Body of pancreas (tissue), 4 donors: ENCODE data around the gene SYNJ2. TPM values are rescaled to one million over a fixed set of nuclear protein-coding genes. Genes with fewer than 3 reads are reported as not detected.
A peak's percentile ranks its signal among the peaks of the same experiment; 100 is the strongest.

ENCODE experiments used
- ATAC-seq: fragments of 150-250 bp; one replicate; pipeline ENCODE4 v1.9.1; 2016
- DNase-seq, 4 donors: peaks; one replicate each; pipeline ENCODE4 v3.0.0-alpha.2; 2019
- H3K27ac ChIP-seq, 4 donors: fragments of 200-600 bp; sonication (generic); 1 replicate in 3 of 4; 2 replicates in 1 of 4; pipeline versions ENCODE4 v1.5.1 to v1.6.1; 2016 to 2019; ENCODE audit warnings: mild to moderate bottlenecking in 1 of 4, mixed read lengths in 1 of 4, moderate library complexity in 1 of 4
- H3K27me3 ChIP-seq, 2 donors: fragments of 200-600 bp; sonication (generic); one replicate each; pipeline ENCODE4 v1.6.0; 2016; ENCODE audit warnings: mild to moderate bottlenecking in 1 of 2
- H3K36me3 ChIP-seq, 2 donors: fragments of 200-600 bp; sonication (generic); replicated peaks in 1 of 2; 2 replicates each; pipeline ENCODE4 v1.5.1; 2016; ENCODE audit warnings: low read depth in 2 of 2; ENCODE audit not compliant: insufficient read depth in 1 of 2
- H3K4me1 ChIP-seq: fragments of 200-600 bp; sonication (generic); one replicate; pipeline ENCODE4 v1.6.0; 2016
- H3K4me3 ChIP-seq, 2 donors: fragments of 200-600 bp; sonication (generic); 1 replicate in 1 of 2; 2 replicates in 1 of 2; pipeline ENCODE4 v1.5.1; 2016 to 2019
- H3K9me3 ChIP-seq, 3 donors: fragments of 200-600 bp; sonication (generic); 1 replicate in 2 of 3; 2 replicates in 1 of 3; pipeline ENCODE4 v1.5.1; 2016
- POLR2A ChIP-seq, 3 donors: fragments of 450-650 bp; IDR thresholded peaks; one replicate each; pipeline ENCODE4 v1.6.1; 2016; ENCODE audit warnings: antibody characterized with exemption in 3 of 3, mild to moderate bottlenecking in 2 of 3
- WGBS, 2 donors: methylation state at CpG; one replicate each; pipeline ENCODE4 v1.1.5; 2017; 5-methylcytosine and 5-hydroxymethylcytosine counted together
- intact Hi-C: fragments of 100-400 bp; cut with DNase I; formaldehyde crosslinking; loops from one replicate; pipeline ENCODE4 v1.15.1; 2023
- total RNA-seq, 2 donors: library from RNA; depleted of rRNA; stranded (reverse); fragments of >200 nt; gene quantifications; one replicate each; pipeline ENCODE4 v1.1.0, GENCODE V29; 2016
- TF ChIP-seq, protein P1 (sequence below), 7 experiments: fragments of 450-650 bp in 4 of 7; fragments of 200-600 bp in 3 of 7; sonication (generic) in 3 of 7; IDR thresholded peaks; one replicate each; pipeline ENCODE4 v1.5.1; 2016 to 2019; ENCODE audit warnings: antibody characterized with exemption in 7 of 7

Gene SYNJ2
- total RNA-seq, 2 donors from 2014 or later, result 12.2 to 14.8 TPM

DNA sequence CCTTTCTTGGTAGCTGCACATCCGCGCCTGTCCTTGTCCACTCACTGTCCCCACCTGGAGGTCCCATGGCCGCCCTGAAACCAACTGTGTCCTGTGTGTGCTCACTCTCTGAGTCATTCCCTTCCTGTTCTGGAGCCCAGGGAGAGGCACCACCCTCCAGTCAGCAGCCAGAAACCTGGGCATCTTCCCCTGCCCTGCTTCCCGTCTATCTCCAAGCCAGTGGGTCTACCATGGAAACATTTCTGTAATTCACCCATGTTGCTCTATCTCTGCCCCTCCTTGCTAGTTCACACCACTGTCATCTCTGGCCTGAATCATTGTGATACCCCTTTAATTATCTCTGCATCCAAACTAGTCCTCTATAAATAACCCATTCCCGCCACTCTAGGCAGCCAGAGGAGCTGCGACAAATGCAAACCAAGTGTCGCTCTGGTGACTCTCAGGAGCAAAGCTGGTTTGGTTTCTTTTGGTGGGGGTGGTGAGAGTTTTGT lies 28.8 kb upstream of the SYNJ2 start:
- WGBS, 2 donors, result 84 to 87% methylated on average over 7 of the region's 7 CpGs
- DNase-seq (no peak), ATAC-seq (no peak)
- Histone ChIP-seq H3K4me3 (no peak overlapping the region), H3K4me1 (peaks cover 15% of the 10 kb centered on the region), H3K27me3 (no peaks in the 10 kb centered on the region), H3K9me3 (no peaks in the 10 kb centered on the region), H3K27ac (no peak overlapping the region), H3K36me3 (no peaks in the 10 kb centered on the region)
- TF ChIP-seq, protein P1, sequence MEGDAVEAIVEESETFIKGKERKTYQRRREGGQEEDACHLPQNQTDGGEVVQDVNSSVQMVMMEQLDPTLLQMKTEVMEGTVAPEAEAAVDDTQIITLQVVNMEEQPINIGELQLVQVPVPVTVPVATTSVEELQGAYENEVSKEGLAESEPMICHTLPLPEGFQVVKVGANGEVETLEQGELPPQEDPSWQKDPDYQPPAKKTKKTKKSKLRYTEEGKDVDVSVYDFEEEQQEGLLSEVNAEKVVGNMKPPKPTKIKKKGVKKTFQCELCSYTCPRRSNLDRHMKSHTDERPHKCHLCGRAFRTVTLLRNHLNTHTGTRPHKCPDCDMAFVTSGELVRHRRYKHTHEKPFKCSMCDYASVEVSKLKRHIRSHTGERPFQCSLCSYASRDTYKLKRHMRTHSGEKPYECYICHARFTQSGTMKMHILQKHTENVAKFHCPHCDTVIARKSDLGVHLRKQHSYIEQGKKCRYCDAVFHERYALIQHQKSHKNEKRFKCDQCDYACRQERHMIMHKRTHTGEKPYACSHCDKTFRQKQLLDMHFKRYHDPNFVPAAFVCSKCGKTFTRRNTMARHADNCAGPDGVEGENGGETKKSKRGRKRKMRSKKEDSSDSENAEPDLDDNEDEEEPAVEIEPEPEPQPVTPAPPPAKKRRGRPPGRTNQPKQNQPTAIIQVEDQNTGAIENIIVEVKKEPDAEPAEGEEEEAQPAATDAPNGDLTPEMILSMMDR (IDR thresholded peaks at IDR 0.05), result no peak
- no peak for TF ChIP-seq POLR2A (IDR thresholded peaks at IDR 0.05)
- intact Hi-C loops, result no loop called here

DNA sequence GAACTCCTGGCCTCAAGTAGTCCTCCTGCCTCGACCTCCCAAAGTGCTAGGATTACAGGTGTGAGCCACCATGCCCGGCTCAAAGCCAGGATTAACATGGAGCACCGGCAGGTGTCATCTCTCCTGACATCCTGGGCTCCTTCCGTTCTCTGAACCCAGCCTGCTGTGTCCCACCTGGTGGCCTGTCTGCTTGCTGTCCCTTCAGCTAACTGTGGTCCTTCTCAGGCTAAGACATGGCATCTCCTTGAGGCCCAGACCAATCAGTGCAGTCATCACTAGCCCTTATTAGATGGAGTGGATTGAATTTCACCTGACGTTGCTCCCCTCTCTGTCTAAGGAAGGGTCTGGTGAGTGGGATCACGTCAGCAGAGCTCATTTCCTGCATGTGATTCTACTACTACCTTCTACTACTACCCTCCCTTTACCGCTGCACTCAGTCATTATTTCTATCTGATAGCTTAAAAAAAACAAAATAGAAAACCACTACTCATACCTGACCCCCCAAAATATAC lies 28.0 kb upstream of the SYNJ2 start:
- ATAC-seq (peak; percentile 10), DNase-seq (no peak)
- Histone ChIP-seq H3K27me3 (no peaks in the 10 kb centered on the region), H3K4me3 (no peak overlapping the region), H3K36me3 (no peaks in the 10 kb centered on the region), H3K4me1 (peaks cover 15% of the 10 kb centered on the region), H3K27ac (peak overlapping the region in 3 of 4 donors; percentile 38 to 82 (median 71)), H3K9me3 (no peaks in the 10 kb centered on the region)
- intact Hi-C loops, result no loop called here
- TF ChIP-seq, protein P1 (IDR thresholded peaks at IDR 0.05), result no peak
- TF ChIP-seq POLR2A (IDR thresholded peaks at IDR 0.05), result no peak
- 41 to 64% methylated on average over 5 to 7 of the region's 7 CpGs for WGBS, 2 donors

DNA sequence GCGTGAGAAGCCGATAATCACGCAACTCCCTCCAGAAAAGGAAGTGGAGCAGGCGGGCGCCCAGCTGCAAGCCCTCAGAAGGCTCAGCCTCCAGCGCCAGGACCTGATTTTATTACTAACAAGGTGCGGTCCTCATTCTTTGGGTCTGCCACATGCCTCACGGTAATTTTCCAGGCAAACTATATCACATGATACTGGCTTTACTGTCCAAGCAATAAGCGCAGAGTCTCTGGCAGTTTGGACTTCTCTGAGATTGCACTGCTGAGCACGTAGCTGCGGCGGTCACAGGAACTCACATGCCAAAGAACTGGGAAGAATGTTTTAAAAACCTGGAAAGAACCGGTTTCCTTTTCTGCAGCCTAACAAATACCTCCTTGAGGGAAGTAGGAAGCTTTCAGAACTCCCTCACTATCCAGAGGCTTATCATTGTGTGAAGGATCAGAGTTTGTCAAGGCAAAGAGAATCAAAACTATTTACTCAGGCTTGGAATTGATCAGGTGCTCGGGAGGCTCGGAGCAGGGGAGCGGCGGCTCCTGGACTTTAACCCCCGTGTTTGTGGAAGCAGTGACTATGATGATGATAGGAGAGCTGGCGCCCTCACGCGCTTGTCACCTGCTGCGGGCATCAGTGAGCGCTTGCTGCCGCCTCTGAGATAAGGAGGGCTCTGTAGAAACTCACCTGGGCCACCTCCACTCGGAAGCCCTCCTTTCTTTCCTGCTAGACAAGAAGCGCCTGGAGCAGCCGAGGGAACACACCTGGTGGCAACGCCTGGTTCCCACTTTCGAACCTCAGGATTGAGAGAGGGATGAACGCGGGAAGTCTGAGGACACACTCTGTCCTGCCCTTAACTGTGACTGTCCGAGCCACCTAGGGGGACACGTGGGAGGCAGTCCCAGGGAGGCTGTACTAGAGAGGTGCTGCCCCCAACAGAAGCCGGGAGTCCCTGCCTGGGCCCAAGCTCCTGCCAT lies 27.2 kb upstream of the SYNJ2 start:
- no peaks in the 10 kb centered on the region for H3K36me3 ChIP-seq
- no peaks in the 10 kb centered on the region for H3K9me3 ChIP-seq
- DNase-seq (peak; percentile 77 to 89 (median 84)), ATAC-seq (peak; percentile 90)
- H3K27ac ChIP-seq, result peak overlapping the region; percentile 35 to 82 (median 54)
- no peaks in the 10 kb centered on the region for H3K27me3 ChIP-seq
- TF ChIP-seq POLR2A (IDR thresholded peaks at IDR 0.05), result peak in 2 of 3 donors; percentile 34 to 40
- TF ChIP-seq, protein P1 (IDR thresholded peaks at IDR 0.05), result peak in 3 of 7 experiments; percentile 4 to 26 (median 12)
- H3K4me1 ChIP-seq, result peaks cover 15% of the 10 kb centered on the region
- intact Hi-C loops, result no loop called here
- H3K4me3 ChIP-seq, result no peak overlapping the region
- WGBS, 2 donors, result 17 to 22% methylated on average over 32 to 34 of the region's 34 CpGs

DNA sequence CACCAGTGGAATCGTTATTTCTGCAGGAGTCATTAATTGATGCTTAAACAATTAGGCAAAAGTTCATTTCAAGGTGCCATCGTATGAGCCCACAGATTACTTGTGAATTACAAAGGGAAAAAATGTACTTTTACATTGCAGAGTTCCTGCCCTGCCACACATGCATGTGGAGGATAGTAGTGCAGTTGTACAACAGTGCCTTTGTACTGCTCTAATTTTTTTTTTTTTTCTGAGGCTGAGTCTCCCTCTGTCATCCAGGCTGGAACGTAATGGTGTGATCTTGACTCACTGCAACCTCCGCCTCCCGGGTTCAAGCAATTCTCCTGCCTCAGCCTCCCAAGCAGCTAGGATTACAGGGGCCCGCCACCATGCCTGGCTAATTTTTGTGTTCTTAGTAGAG lies 26.0 kb upstream of the SYNJ2 start:
- no peak for TF ChIP-seq POLR2A (IDR thresholded peaks at IDR 0.05)
- TF ChIP-seq, protein P1 (IDR thresholded peaks at IDR 0.05), result no peak
- whole genome bisulfite sequencing, 2 donors, result 91 to 94% methylated on average over 6 of the region's 6 CpGs

More for the DNA sequence above, 26.0 kb upstream of the SYNJ2 start:
- Histone ChIP-seq H3K27me3 (no peaks in the 10 kb centered on the region), H3K4me1 (peaks cover 15% of the 10 kb centered on the region), H3K9me3 (no peaks in the 10 kb centered on the region), H3K36me3 (no peaks in the 10 kb centered on the region), H3K27ac (no peak overlapping the region), H3K4me3 (no peak overlapping the region)
- intact Hi-C loops, result no loop called here
- DNase-seq (no peak), ATAC-seq (no peak)
